Osteoblast (primary cell): ENCODE measurements around the gene ID3. TPM values are rescaled to one million over a fixed set of nuclear protein-coding genes. Genes with fewer than 3 reads are reported as not detected.
A peak's percentile ranks its signal among the peaks of the same experiment; 100 is the strongest.

Experiments used
- DNase-seq: peaks from one replicate; pipeline ENCODE4 v3.0.0; 2011; ENCODE audit warnings: low spot score, mixed read lengths; ENCODE audit not compliant: insufficient read length; ENCODE audit errors: missing footprints
- H2AFZ ChIP-seq: 2 replicates; pipeline ENCODE4 v1.6.0; 2011; ENCODE audit warnings: mild to moderate bottlenecking, low read length
- H3K27ac ChIP-seq: 2 replicates; pipeline ENCODE4 v1.5.1; 2011; ENCODE audit warnings: mild to moderate bottlenecking, low read depth, low read length, moderate library complexity
- H3K27me3 ChIP-seq: 2 replicates; pipeline ENCODE4 v1.6.0; 2012; ENCODE audit warnings: mild to moderate bottlenecking, control low read depth, inconsistent platforms, low read length, moderate library complexity; ENCODE audit not compliant: insufficient read depth
- H3K36me3 ChIP-seq: 2 replicates; pipeline ENCODE4 v1.5.1; 2011; ENCODE audit warnings: mild to moderate bottlenecking, low read length, control low read depth, moderate library complexity; ENCODE audit not compliant: insufficient read depth
- H3K4me1 ChIP-seq: 2 replicates; pipeline ENCODE4 v1.5.1; 2011; ENCODE audit warnings: mild to moderate bottlenecking, low read length, control low read depth, moderate library complexity; ENCODE audit not compliant: insufficient read depth
- H3K4me2 ChIP-seq: 2 replicates; pipeline ENCODE4 v1.6.0; 2011; ENCODE audit warnings: mild to moderate bottlenecking, low read length; ENCODE audit not compliant: insufficient read depth
- H3K4me3 ChIP-seq: fragments of 200-600 bp; sonication (generic); 3 replicates; pipeline ENCODE4 v1.5.1; 2012; ENCODE audit warnings: mild to moderate bottlenecking, low read length, inconsistent platforms; ENCODE audit not compliant: insufficient read depth
- H3K79me2 ChIP-seq: 2 replicates; pipeline ENCODE4 v1.6.0; 2012; ENCODE audit warnings: mild to moderate bottlenecking, low read length, control low read depth, inconsistent platforms; ENCODE audit not compliant: insufficient read depth
- H3K9me3 ChIP-seq: 2 replicates; pipeline ENCODE4 v1.5.1; 2011; ENCODE audit warnings: low read depth, low read length, control low read depth
- H4K20me1 ChIP-seq: 2 replicates; pipeline ENCODE4 v1.6.0; 2012; ENCODE audit warnings: mild to moderate bottlenecking, low read length, control low read depth; ENCODE audit not compliant: insufficient read depth
- CTCF ChIP-seq: IDR thresholded peaks from 2 replicates; pipeline ENCODE4 v1.5.1; 2011; ENCODE audit warnings: mild to moderate bottlenecking, low read depth, low read length, moderate library complexity; ENCODE audit errors: extremely low read depth
- total RNA-seq: library from RNA; depleted of rRNA; stranded (reverse); fragments of >200 nt; gene quantifications from 2 replicates; pipeline ENCODE4 v1.2.3, GENCODE V29; 2012

Gene ID3
- total RNA-seq, 1 donor, result 240 TPM

GRCh38 chr1:23597635-23598388 lies 38.5 kb upstream of the ID3 start:
- H3K79me2 ChIP-seq, result no peaks in the 10 kb centered on the region
- no peak overlapping the region for H2AFZ ChIP-seq
- H4K20me1 ChIP-seq, result no peaks in the 10 kb centered on the region
- no peaks in the 10 kb centered on the region for H3K9me3 ChIP-seq
- H3K4me1 ChIP-seq, result no peaks in the 10 kb centered on the region
- H3K4me3 ChIP-seq, result no peak overlapping the region
- no peak overlapping the region for H3K27ac ChIP-seq
- H3K27me3 ChIP-seq, result no peaks in the 10 kb centered on the region
- no peak overlapping the region for H3K4me2 ChIP-seq
- TF ChIP-seq CTCF, result no peak
- H3K36me3 ChIP-seq, result no peaks in the 10 kb centered on the region
- DNase-seq, result no peak

GRCh38 chr1:23596382-23597358 lies 37.4 kb upstream of the ID3 start:
- peak overlapping the region; percentile 4 for H2AFZ ChIP-seq
- no peak for DNase-seq
- no peak overlapping the region for H3K27ac ChIP-seq
- no peak overlapping the region for H3K4me2 ChIP-seq
- no peaks in the 10 kb centered on the region for H4K20me1 ChIP-seq
- no peaks in the 10 kb centered on the region for H3K79me2 ChIP-seq
- no peaks in the 10 kb centered on the region for H3K9me3 ChIP-seq
- TF ChIP-seq CTCF, result no peak
- H3K4me3 ChIP-seq, result no peak overlapping the region
- H3K36me3 ChIP-seq, result no peaks in the 10 kb centered on the region
- H3K4me1 ChIP-seq, result peaks cover 4% of the 10 kb centered on the region
- no peaks in the 10 kb centered on the region for H3K27me3 ChIP-seq

- Histone ChIP-seq H3K4me2 (no peak overlapping the region), H3K4me3 (no peak overlapping the region)
- no peak for TF ChIP-seq CTCF
Observed at GRCh38 chr1:23594927-23595353, 35.6 kb upstream of the ID3 start.

More at GRCh38 chr1:23594927-23595353, 35.6 kb upstream of the ID3 start:
- Histone ChIP-seq H2AFZ (no peak overlapping the region), H3K27ac (no peak overlapping the region), H4K20me1 (no peaks in the 10 kb centered on the region), H3K36me3 (no peaks in the 10 kb centered on the region), H3K4me1 (peaks cover 4% of the 10 kb centered on the region), H3K79me2 (no peaks in the 10 kb centered on the region), H3K27me3 (no peaks in the 10 kb centered on the region), H3K9me3 (no peaks in the 10 kb centered on the region)
- DNase-seq, result no peak
